Gastrocnemius medialis (tissue), 4 donors: ENCODE measurements around the gene ZFC3H1.

ENCODE experiments used
- POLR2A ChIP-seq, 2 donors: fragments of 450-650 bp; IDR thresholded peaks; one replicate each; pipeline ENCODE4 v1.6.1; 2017; ENCODE audit warnings: antibody characterized with exemption in 2 of 2, mild to moderate bottlenecking in 2 of 2, moderate library complexity in 2 of 2
- TF ChIP-seq, protein P1 (sequence below), 5 experiments: fragments of 450-650 bp in 3 of 5; fragments of 200-600 bp in 2 of 5; sonication (generic) in 2 of 5; IDR thresholded peaks in 4 of 5; conservative IDR thresholded peaks in 1 of 5; 1 replicate in 4 of 5; 2 replicates in 1 of 5; pipeline ENCODE4 v1.5.1; 2016 to 2019; ENCODE audit warnings: antibody characterized with exemption in 5 of 5, mild to moderate bottlenecking in 3 of 5, moderate library complexity in 3 of 5

DNA sequence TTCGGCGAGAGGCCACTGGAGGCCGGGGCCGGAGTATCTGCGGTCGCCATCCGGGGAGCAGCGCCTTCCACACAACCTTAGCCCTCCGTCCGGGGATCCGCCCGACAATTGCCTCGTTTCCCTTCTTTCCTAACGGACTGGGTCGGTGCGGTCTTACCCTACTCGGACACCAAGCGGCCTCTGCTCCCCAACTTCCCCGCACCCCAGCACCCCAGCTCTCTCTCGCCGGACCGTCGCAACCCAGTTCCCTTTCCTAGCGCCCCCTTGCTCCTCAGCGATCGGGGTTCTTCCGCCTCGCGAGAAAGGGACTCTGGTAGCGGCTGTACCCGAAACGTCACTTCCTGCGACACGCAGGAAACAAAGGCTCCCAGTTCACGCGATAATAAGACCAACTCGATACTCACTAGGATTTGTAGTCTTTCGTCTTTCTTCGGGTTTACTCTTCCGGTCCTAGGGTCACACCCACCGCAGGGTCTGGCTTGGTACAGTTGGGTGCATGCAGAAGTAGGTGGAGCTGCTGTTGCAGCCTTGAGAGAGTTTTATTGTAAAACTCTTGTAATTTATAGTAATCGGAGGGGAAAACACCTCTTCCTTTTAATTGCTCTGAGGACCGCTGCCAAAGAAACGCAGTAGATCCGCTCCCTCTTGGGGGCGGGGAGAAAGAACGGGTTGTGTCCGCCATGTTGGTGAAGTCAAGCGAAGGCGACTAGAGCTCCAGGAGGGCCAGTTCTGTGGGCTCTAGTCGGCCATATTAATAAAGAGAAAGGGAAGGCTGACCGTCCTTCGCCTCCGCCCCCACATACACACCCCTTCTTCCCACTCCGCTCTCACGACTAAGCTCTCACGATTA lies at the start of gene ZFC3H1, which contains the start of gene THAP2:
- peak; percentile 96 for TF ChIP-seq POLR2A (IDR thresholded peaks at IDR 0.05)
- TF ChIP-seq, protein P1, sequence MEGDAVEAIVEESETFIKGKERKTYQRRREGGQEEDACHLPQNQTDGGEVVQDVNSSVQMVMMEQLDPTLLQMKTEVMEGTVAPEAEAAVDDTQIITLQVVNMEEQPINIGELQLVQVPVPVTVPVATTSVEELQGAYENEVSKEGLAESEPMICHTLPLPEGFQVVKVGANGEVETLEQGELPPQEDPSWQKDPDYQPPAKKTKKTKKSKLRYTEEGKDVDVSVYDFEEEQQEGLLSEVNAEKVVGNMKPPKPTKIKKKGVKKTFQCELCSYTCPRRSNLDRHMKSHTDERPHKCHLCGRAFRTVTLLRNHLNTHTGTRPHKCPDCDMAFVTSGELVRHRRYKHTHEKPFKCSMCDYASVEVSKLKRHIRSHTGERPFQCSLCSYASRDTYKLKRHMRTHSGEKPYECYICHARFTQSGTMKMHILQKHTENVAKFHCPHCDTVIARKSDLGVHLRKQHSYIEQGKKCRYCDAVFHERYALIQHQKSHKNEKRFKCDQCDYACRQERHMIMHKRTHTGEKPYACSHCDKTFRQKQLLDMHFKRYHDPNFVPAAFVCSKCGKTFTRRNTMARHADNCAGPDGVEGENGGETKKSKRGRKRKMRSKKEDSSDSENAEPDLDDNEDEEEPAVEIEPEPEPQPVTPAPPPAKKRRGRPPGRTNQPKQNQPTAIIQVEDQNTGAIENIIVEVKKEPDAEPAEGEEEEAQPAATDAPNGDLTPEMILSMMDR (IDR thresholded peaks at IDR 0.05 in 4 of 5, conservative IDR thresholded peaks at IDR 0.05 in 1 of 5): peak in 2 of 5 experiments; percentile 17 to 38
